HUDEP-2 (cell line): ENCODE data around the gene BAHD1.

Experiments used
- DNase-seq, 76 experiments: peaks; one replicate each; lab custom pipeline; 2025; ENCODE audit not compliant: unreplicated experiment in 76 of 76; lab: John Stamatoyannopoulos, UW

BAHD1 gene

GRCh38 chr15:40464595-40465185, 23.9 kb downstream of the BAHD1 start:
- DNase-seq, result no peak

GRCh38 chr15:40465939-40466338, 25.2 kb downstream of the BAHD1 start:
- DNase-seq, result no peak

- peak in 1 of 76 experiments; percentile 23 for DNase-seq
These were observed 25.9 kb downstream of the BAHD1 start for GRCh38 chr15:40466426-40467260.

GRCh38 chr15:40467261-40467615, 26.5 kb downstream of the BAHD1 start:
- DNase-seq, result no peak

GRCh38 chr15:40468898-40469331, 28.2 kb downstream of the BAHD1 start:
- DNase-seq, result peak in 22 of 76 experiments; percentile 10 to 53 (median 26)

- DNase-seq, result peak in 5 of 76 experiments; percentile 4 to 10 (median 8)
These were observed 29.1 kb downstream of the BAHD1 start for GRCh38 chr15:40469776-40470390.

- peak in 5 of 76 experiments; percentile 7 to 21 (median 9) for DNase-seq
These were observed 29.8 kb downstream of the BAHD1 start, which contains the start of gene CHST14 for GRCh38 chr15:40470423-40471104. Gene CHST14 (plus strand): TSS chr15:40470984. CDS start chr15:40471214, 230 bp downstream.

- DNase-seq, result peak in 1 of 76 experiments; percentile 22
These were observed 30.5 kb downstream of the BAHD1 start for GRCh38 chr15:40471105-40471807.

- peak in 1 of 76 experiments; percentile 10 for DNase-seq
These were observed 31.0 kb downstream of the BAHD1 start for GRCh38 chr15:40471808-40472150.

- DNase-seq, result no peak
These were observed 31.5 kb downstream of the BAHD1 start for GRCh38 chr15:40472171-40472727.

- no peak for DNase-seq
These were observed 33.8 kb downstream of the BAHD1 start for GRCh38 chr15:40474581-40474980.

GRCh38 chr15:40477642-40478327, 37.0 kb downstream of the BAHD1 start:
- no peak for DNase-seq

- DNase-seq, result no peak
These were observed 38.3 kb downstream of the BAHD1 start for GRCh38 chr15:40479024-40479423.

- no peak for DNase-seq
These were observed 40.8 kb downstream of the BAHD1 start for GRCh38 chr15:40481341-40482074.

- DNase-seq, result no peak
These were observed 43.2 kb downstream of the BAHD1 start for GRCh38 chr15:40483919-40484318.

GRCh38 chr15:40486066-40486770, 45.5 kb downstream of the BAHD1 start:
- no peak for DNase-seq

GRCh38 chr15:40487816-40488682, 47.3 kb downstream of the BAHD1 start:
- DNase-seq, result no peak
